Brain microvascular endothelial cell (primary cell): ENCODE results near the gene TUBGCP3.

Source experiments
- DNase-seq: peaks from one replicate; pipeline ENCODE4 v3.0.0-alpha.2; 2020
- H3K27ac ChIP-seq: fragments of 250-450 bp; sonication (Bioruptor Pico); 2 replicates; pipeline ENCODE4 v1.5.1; 2020; ENCODE audit warnings: mild to moderate bottlenecking, moderate library complexity
- H3K27me3 ChIP-seq: fragments of 250-450 bp; sonication (Bioruptor Pico); replicated peaks from 2 replicates; pipeline ENCODE4 v1.5.1; 2020; ENCODE audit warnings: mild to moderate bottlenecking
- H3K36me3 ChIP-seq: fragments of 250-450 bp; sonication (Bioruptor Pico); replicated peaks from 2 replicates; pipeline ENCODE4 v1.5.1; 2020; ENCODE audit warnings: mild to moderate bottlenecking
- H3K4me3 ChIP-seq: 2 replicates; pipeline ENCODE4 v1.5.1; 2011; ENCODE audit warnings: low read depth, mild to moderate bottlenecking, control low read depth, low read length, moderate library complexity
- CTCF ChIP-seq: IDR thresholded peaks from 2 replicates; pipeline ENCODE4 v1.5.1; 2011; ENCODE audit warnings: low read depth, mild to moderate bottlenecking, moderate library complexity, low read length, control low read depth, inconsistent platforms; ENCODE audit errors: missing control alignments
- in situ Hi-C: cut with HindIII; loops from 2 replicates; pipeline ENCODE4 v1.10.0; 2017; ENCODE audit warnings: low sequenced_read_pairs, low pct_ligation_motif_present

TUBGCP3 gene

GRCh38 chr13:112519517-112520060, 68.4 kb downstream of the TUBGCP3 start:
- TF ChIP-seq CTCF: no peak
- in situ Hi-C loops: no loop called here
- H3K36me3 ChIP-seq: peaks cover 4% of the 10 kb centered on the region

GRCh38 chr13:112516218-112516617, 71.7 kb downstream of the TUBGCP3 start:
- H3K4me3 ChIP-seq: no peak overlapping the region
- in situ Hi-C loops: no loop called here
- no peak for DNase-seq
- no peak for TF ChIP-seq CTCF
- H3K27ac ChIP-seq: no peak overlapping the region
- H3K27me3 ChIP-seq: no peaks in the 10 kb centered on the region
- H3K36me3 ChIP-seq: peaks cover 4% of the 10 kb centered on the region

More at GRCh38 chr13:112519517-112520060, 68.4 kb downstream of the TUBGCP3 start:
- Histone ChIP-seq H3K27me3 (no peaks in the 10 kb centered on the region), H3K4me3 (no peak overlapping the region), H3K27ac (no peak overlapping the region)
- no peak for DNase-seq

GRCh38 chr13:112513761-112514160, 74.2 kb downstream of the TUBGCP3 start:
- Histone ChIP-seq H3K27ac (no peak overlapping the region), H3K36me3 (no peaks in the 10 kb centered on the region), H3K4me3 (no peak overlapping the region), H3K27me3 (no peaks in the 10 kb centered on the region)
- TF ChIP-seq CTCF: no peak
- no peak for DNase-seq
- in situ Hi-C loops: no loop called here

GRCh38 chr13:112510987-112511685, 76.8 kb downstream of the TUBGCP3 start:
- TF ChIP-seq CTCF: no peak
- Histone ChIP-seq H3K27me3 (no peaks in the 10 kb centered on the region), H3K27ac (no peak overlapping the region), H3K4me3 (no peak overlapping the region), H3K36me3 (no peaks in the 10 kb centered on the region)
- DNase-seq: peak; percentile 4
- in situ Hi-C loops: no loop called here

- Histone ChIP-seq H3K27me3 (no peaks in the 10 kb centered on the region), H3K36me3 (peaks cover 2% of the 10 kb centered on the region), H3K27ac (no peak overlapping the region), H3K4me3 (no peak overlapping the region)
- TF ChIP-seq CTCF: peak; percentile 75
- DNase-seq: peak; percentile 56
- in situ Hi-C loops: no loop called here
Observed at GRCh38 chr13:112510002-112510780, 77.8 kb downstream of the TUBGCP3 start.
